Ecto neural progenitor cell (in vitro differentiated cells): Measurements from ENCODE around the gene PPP6R1.

ENCODE experiments used
- DNase-seq: peaks from one replicate; pipeline ENCODE4 v3.0.0-alpha.2; 2018; ENCODE audit warnings: low spot score

The PPP6R1 gene

GRCh38 chr19:55181740-55182139 lies 77.1 kb downstream of the PPP6R1 start:
- DNase-seq = no peak
